ENCODE measurements around the gene OSBPL2. TPM values are rescaled to one million over a fixed set of nuclear protein-coding genes. Genes with fewer than 3 reads are reported as not detected.

OSBPL2 gene
- total RNA-seq, 2 experiments from 2014 or later: 30.2 to 30.9 TPM

- peaks cover 25% of the 10 kb centered on the region for H3K36me3 Mint-ChIP-seq (ENCODE audit: low read depth)
- no peaks in the 10 kb centered on the region for H3K27me3 Mint-ChIP-seq
- ChIA-PET POLR2A (no interaction called here), CTCF (interaction anchor here (0.7 to 1.3 kb wide), 2 partner anchors 23 to 545 kb away, joined by 3 to 4 read pairs; no protein-coding TSS in a partner anchor)
- H3K9me3 Mint-ChIP-seq: no peaks in the 10 kb centered on the region
- no peak overlapping the region for H3K4me3 Mint-ChIP-seq
- no peak overlapping the region for H3K27ac Mint-ChIP-seq
- no peak for DNase-seq
- H3K4me1 Mint-ChIP-seq: no peaks in the 10 kb centered on the region
These were observed 31.1 kb downstream of the OSBPL2 start for GRCh38 chr20:62269378-62269777.

GRCh38 chr20:62269871-62270270, 31.6 kb downstream of the OSBPL2 start:
- H3K36me3 Mint-ChIP-seq (ENCODE audit: low read depth): peaks cover 21% of the 10 kb centered on the region
- no peaks in the 10 kb centered on the region for H3K4me1 Mint-ChIP-seq
- ChIA-PET POLR2A (no interaction called here), CTCF (interaction anchor here (1.3 kb wide), 1 partner anchor 24 kb away, joined by 3 read pairs; no protein-coding TSS in a partner anchor)
- H3K9me3 Mint-ChIP-seq: no peaks in the 10 kb centered on the region
- no peaks in the 10 kb centered on the region for H3K27me3 Mint-ChIP-seq
- DNase-seq: no peak
- H3K27ac Mint-ChIP-seq: no peak overlapping the region
- H3K4me3 Mint-ChIP-seq: no peak overlapping the region

- H3K4me3 Mint-ChIP-seq: no peak overlapping the region
These were observed 33.9 kb downstream of the OSBPL2 start for GRCh38 chr20:62272200-62272599.

GRCh38 chr20:62273416-62273815, 35.1 kb downstream of the OSBPL2 start:
- no peaks in the 10 kb centered on the region for H3K27me3 Mint-ChIP-seq
- no peaks in the 10 kb centered on the region for H3K9me3 Mint-ChIP-seq
- H3K4me3 Mint-ChIP-seq: no peak overlapping the region
- DNase-seq: no peak
- POLR2A ChIA-PET: no interaction called here
- H3K27ac Mint-ChIP-seq: no peak overlapping the region
- H3K36me3 Mint-ChIP-seq (ENCODE audit: low read depth): peaks cover 12% of the 10 kb centered on the region
- CTCF ChIA-PET: no interaction called here
- no peaks in the 10 kb centered on the region for H3K4me1 Mint-ChIP-seq

More at GRCh38 chr20:62272200-62272599, 33.9 kb downstream of the OSBPL2 start:
- Mint-ChIP-seq H3K9me3 (no peaks in the 10 kb centered on the region), H3K4me1 (no peaks in the 10 kb centered on the region), H3K27me3 (no peaks in the 10 kb centered on the region), H3K36me3 (ENCODE audit: low read depth) (peaks cover 12% of the 10 kb centered on the region), H3K27ac (no peak overlapping the region)
- DNase-seq: no peak
- CTCF ChIA-PET: no interaction called here
- POLR2A ChIA-PET: no interaction called here

- Mint-ChIP-seq H3K4me1 (no peaks in the 10 kb centered on the region), H3K4me3 (no peak overlapping the region), H3K9me3 (no peaks in the 10 kb centered on the region), H3K27me3 (no peaks in the 10 kb centered on the region), H3K36me3 (ENCODE audit: low read depth) (peaks cover 12% of the 10 kb centered on the region), H3K27ac (no peak overlapping the region)
- CTCF ChIA-PET: interaction anchor here (1.6 kb wide), 1 partner anchor 28 kb away, joined by 3 read pairs; no protein-coding TSS in a partner anchor
- POLR2A ChIA-PET: no interaction called here
- no peak for DNase-seq
These were observed 36.1 kb downstream of the OSBPL2 start for GRCh38 chr20:62274332-62274950.

- no peak overlapping the region for H3K27ac Mint-ChIP-seq
- H3K4me1 Mint-ChIP-seq: no peaks in the 10 kb centered on the region
- H3K4me3 Mint-ChIP-seq: no peak overlapping the region
- ChIA-PET POLR2A (no interaction called here), CTCF (interaction anchor here (0.7 to 1.6 kb wide), 2 partner anchors 27 to 533 kb away, joined by 3 to 5 read pairs; no protein-coding TSS in a partner anchor)
- H3K9me3 Mint-ChIP-seq: no peaks in the 10 kb centered on the region
- peaks cover 14% of the 10 kb centered on the region for H3K36me3 Mint-ChIP-seq (ENCODE audit: low read depth)
- no peaks in the 10 kb centered on the region for H3K27me3 Mint-ChIP-seq
- no peak for DNase-seq
These were observed 36.9 kb downstream of the OSBPL2 start for GRCh38 chr20:62275219-62275618.

GRCh38 chr20:62276439-62276838, 38.1 kb downstream of the OSBPL2 start:
- ChIA-PET CTCF (no interaction called here), POLR2A (no interaction called here)
- Mint-ChIP-seq H3K36me3 (ENCODE audit: low read depth) (peaks cover 16% of the 10 kb centered on the region), H3K4me1 (no peaks in the 10 kb centered on the region), H3K4me3 (no peak overlapping the region), H3K27ac (no peak overlapping the region), H3K27me3 (no peaks in the 10 kb centered on the region), H3K9me3 (no peaks in the 10 kb centered on the region)
- no peak for DNase-seq

GRCh38 chr20:62277253-62277652, 38.9 kb downstream of the OSBPL2 start:
- H3K9me3 Mint-ChIP-seq: no peaks in the 10 kb centered on the region
- no peak overlapping the region for H3K4me3 Mint-ChIP-seq
- H3K36me3 Mint-ChIP-seq (ENCODE audit: low read depth): peaks cover 21% of the 10 kb centered on the region
- CTCF ChIA-PET: no interaction called here
- H3K4me1 Mint-ChIP-seq: no peaks in the 10 kb centered on the region
- no peaks in the 10 kb centered on the region for H3K27me3 Mint-ChIP-seq
- POLR2A ChIA-PET: no interaction called here
- H3K27ac Mint-ChIP-seq: no peak overlapping the region
- DNase-seq: no peak

GRCh38 chr20:62280303-62280702, 42.0 kb downstream of the OSBPL2 start:
- Mint-ChIP-seq H3K4me1 (no peaks in the 10 kb centered on the region), H3K36me3 (ENCODE audit: low read depth) (peaks cover 9% of the 10 kb centered on the region), H3K27me3 (no peaks in the 10 kb centered on the region), H3K4me3 (no peak overlapping the region), H3K9me3 (no peaks in the 10 kb centered on the region), H3K27ac (no peak overlapping the region)
- no peak for DNase-seq
- CTCF ChIA-PET: no interaction called here
- POLR2A ChIA-PET: no interaction called here

- no peak overlapping the region for H3K4me3 Mint-ChIP-seq
- H3K27ac Mint-ChIP-seq: no peak overlapping the region
- no peak for DNase-seq
- ChIA-PET CTCF (interaction anchor here (0.5 kb wide), 1 partner anchor 15 kb away, joined by 4 read pairs; no protein-coding TSS in a partner anchor), POLR2A (no interaction called here)
- H3K27me3 Mint-ChIP-seq: no peaks in the 10 kb centered on the region
- H3K4me1 Mint-ChIP-seq: no peaks in the 10 kb centered on the region
- no peaks in the 10 kb centered on the region for H3K9me3 Mint-ChIP-seq
- peaks cover 9% of the 10 kb centered on the region for H3K36me3 Mint-ChIP-seq (ENCODE audit: low read depth)
These were observed 43.0 kb downstream of the OSBPL2 start for GRCh38 chr20:62281161-62281933.

- H3K27ac Mint-ChIP-seq: no peak overlapping the region
- POLR2A ChIA-PET: no interaction called here
- H3K27me3 Mint-ChIP-seq: no peaks in the 10 kb centered on the region
- DNase-seq: no peak
- CTCF ChIA-PET: no interaction called here
- H3K4me3 Mint-ChIP-seq: no peak overlapping the region
- peaks cover 9% of the 10 kb centered on the region for H3K36me3 Mint-ChIP-seq (ENCODE audit: low read depth)
- H3K9me3 Mint-ChIP-seq: no peaks in the 10 kb centered on the region
- no peaks in the 10 kb centered on the region for H3K4me1 Mint-ChIP-seq
These were observed 43.8 kb downstream of the OSBPL2 start for GRCh38 chr20:62282103-62282502.

- DNase-seq: no peak
- H3K27ac Mint-ChIP-seq: no peak overlapping the region
- H3K4me3 Mint-ChIP-seq: no peak overlapping the region
- peaks cover 9% of the 10 kb centered on the region for H3K36me3 Mint-ChIP-seq (ENCODE audit: low read depth)
- no peaks in the 10 kb centered on the region for H3K27me3 Mint-ChIP-seq
- no peaks in the 10 kb centered on the region for H3K9me3 Mint-ChIP-seq
- ChIA-PET CTCF (no interaction called here), POLR2A (no interaction called here)
- H3K4me1 Mint-ChIP-seq: no peaks in the 10 kb centered on the region
These were observed 44.7 kb downstream of the OSBPL2 start for GRCh38 chr20:62282877-62283503.

GRCh38 chr20:62284448-62284847, 46.1 kb downstream of the OSBPL2 start:
- DNase-seq: no peak
- Mint-ChIP-seq H3K9me3 (no peaks in the 10 kb centered on the region), H3K36me3 (ENCODE audit: low read depth) (peaks cover 9% of the 10 kb centered on the region), H3K27me3 (no peaks in the 10 kb centered on the region), H3K4me3 (no peak overlapping the region), H3K27ac (no peak overlapping the region), H3K4me1 (no peaks in the 10 kb centered on the region)
- ChIA-PET CTCF (interaction anchor here (2.2 kb wide), 1 partner anchor 18 kb away, joined by 6 read pairs; the partner anchor contains the start of gene ADRM1), POLR2A (no interaction called here)
